COLO668 (cell line): ENCODE measurements around the gene SLC6A18.
A peak's percentile ranks its signal among the peaks of the same experiment; 100 is the strongest.
"Not testable (repeated sequence)": the region's sequence is repeated elsewhere in the genome, so short reads cannot be mapped to it uniquely, and the experiment has no call there.

Experiments
- DNase-seq: peaks from one replicate; lab custom pipeline; 2025; ENCODE audit not compliant: unreplicated experiment; lab: John Stamatoyannopoulos, UW

SLC6A18 gene

DNA sequence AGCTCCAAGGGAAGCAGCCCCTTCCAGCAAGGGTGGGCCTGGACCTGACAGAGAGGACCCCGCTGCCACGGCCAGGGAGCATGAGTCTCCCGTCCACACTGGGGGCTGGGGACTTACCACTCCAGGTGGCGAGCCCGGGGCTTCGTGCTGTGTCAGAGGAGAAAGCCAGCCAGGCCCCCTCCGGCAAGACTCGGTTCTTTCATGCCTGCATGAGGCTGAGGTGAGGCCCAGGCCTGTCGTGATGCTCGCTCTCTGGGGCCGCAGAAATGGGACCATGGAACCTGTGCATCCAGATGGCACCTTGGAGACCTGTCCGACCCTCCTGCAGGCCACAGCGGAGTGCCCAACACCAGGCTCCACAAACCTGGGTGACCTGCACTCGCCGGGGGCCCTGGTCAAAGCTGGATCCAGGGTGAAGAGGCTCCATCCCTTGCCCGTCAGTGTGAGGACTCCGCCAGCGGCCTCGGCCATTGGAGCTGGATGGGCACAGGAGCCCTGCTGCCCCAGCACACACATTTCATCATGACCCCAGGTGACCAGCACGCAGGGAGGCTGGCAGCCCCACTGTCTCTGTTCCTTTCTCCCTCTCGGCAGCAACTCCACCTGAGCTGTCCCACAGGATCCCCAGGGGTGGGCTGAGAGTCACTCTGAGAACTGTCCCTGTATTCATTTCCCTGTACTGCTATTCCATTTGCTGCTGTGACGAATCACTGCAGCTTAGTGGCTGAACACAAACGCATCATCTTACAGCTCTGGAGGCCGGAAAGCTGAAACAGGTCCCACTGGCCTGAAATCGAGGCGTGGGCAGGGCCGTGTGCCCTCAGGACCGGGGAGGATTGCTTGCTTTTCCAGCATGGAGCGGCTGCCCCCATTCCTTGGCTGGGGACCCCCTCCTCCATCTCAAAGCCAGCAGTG, 24.4 kb downstream of the SLC6A18 start:
- no peak for DNase-seq

DNA sequence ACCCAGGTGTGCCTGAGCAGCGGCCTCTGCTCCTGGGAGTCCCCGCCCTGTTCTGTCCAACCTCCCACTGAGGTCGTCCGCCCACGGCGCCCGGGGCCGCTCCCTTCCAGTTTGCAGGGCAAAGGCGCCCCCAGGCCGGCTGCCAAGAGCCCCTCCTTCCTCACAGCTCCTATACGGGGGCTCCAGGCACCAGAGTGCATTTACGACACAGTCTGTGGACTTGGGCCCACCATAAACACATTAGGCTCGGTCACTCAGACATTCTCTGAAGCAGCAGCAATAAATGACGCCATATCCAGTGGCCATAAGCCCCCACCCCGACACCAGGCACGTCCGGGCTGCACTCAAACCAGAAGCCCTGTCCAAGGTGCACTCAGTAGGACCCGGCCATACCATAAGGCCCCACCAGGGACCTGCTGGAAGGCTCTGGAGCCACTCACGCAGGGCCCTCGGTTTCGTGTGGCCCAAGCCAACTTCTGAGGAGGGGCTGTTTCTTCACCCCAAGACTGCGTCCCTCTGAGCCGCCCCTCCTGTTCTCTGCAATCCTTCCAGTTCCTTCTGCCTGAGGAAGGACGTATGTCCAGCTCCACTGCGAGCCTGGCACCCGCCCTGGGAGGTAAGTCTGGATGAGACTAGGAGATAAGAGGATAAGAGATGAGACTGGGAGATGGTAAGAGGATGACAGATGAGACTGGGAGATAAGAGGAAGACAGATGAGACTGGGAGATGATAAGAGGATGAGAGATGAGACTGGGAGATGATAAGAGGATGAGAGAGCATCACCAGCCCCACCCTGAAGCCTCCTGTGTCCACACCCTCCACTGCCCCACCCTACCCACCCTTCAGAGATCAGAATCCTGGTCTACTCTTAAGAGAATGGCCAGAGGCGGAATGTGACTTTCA, 26.7 kb downstream of the SLC6A18 start:
- no peak for DNase-seq

DNA sequence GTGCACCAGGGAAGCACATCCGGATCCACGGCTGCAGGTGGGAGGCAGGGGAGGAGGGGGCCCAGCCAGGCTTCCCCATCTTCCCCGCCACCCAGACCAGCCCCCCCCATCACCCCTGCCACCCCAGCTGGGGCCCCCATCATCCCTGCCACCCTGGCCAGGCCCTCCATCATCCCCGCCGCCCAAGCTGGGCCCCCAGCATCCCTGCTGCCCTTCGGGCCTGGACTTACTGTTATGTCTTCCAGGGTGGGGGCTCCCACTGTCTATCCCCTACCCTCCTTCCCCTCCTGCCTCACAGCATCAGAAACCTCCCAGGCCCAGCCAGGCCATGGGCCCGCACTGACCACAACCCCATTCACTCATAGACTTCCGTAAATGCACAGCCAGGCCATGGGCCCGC, 27.5 kb downstream of the SLC6A18 start:
- no peak for DNase-seq

DNA sequence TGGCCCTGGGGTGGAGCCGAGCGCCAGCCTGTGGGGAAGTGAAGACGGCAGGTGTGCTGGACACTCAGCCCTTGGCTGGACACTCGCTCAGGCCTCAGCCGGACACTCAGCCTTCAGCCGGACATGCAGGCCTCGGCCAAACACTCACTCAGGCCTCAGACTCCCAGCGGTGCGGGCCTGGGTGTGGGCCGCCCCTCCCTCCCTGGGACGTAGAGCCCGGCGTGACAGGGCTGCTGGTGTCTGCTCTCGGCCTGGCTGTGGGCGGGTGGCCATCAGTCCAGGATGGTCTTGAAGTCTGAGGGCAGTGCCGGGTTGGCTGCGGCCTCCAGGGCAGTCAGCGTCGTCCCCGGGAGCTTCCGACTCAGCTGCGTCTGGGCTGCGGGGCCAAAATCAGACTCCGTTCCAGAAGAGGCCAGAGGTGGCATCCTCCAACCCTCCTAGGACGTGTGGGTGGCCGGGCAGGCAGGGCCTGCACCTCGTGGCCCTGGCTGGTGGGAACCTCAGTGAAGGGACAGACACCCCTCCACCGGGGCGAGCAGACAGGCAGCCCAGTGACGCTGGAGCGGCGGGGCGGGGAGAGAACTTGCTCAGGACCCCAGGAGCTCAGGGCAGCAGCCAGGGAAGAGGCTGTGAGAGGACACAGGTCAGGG, 28.4 kb downstream of the SLC6A18 start:
- no peak for DNase-seq

DNA sequence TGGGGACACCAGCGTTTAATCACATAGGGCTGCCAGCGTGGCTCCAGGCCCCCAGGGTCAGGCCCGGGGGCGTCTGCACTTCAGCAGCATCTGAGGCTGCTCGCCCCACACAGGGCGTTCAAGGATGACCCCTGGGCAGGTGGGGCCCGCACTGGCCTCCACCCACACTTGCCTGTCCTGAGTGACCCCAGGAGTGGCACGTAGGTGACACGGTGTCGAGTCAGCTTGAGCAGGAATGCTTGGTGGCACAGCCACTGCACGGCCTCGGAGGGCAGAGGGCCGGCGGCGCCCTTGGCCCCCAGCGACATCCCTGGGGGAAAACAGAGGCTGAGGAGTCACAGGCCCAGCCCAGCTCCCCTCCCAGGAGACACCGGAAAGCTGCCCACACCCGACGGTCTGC, 29.0 kb downstream of the SLC6A18 start:
- DNase-seq: no peak

DNA sequence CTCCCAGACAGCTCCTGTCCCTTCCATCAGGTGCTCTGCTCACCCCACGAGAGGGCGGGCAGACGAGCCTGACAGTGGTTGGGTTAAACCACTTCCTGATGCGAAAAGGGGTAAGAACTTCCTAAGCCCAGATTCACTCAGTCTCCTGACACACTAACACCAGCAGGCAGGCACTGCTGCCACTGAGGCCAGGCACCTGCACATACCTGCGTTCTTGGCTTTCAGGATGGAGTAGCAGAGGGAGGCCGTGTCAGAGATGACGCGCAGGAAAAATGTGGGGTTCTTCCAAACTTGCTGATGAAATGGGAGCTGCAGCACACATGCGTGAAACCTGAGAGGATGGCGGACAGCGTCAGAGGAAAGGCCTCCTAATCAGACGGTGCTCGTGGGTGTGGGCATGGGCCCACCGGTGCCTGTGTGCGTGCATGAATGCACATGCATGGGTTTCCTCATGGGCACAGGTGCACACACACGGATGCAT, 29.9 kb downstream of the SLC6A18 start:
- DNase-seq: no peak

DNA sequence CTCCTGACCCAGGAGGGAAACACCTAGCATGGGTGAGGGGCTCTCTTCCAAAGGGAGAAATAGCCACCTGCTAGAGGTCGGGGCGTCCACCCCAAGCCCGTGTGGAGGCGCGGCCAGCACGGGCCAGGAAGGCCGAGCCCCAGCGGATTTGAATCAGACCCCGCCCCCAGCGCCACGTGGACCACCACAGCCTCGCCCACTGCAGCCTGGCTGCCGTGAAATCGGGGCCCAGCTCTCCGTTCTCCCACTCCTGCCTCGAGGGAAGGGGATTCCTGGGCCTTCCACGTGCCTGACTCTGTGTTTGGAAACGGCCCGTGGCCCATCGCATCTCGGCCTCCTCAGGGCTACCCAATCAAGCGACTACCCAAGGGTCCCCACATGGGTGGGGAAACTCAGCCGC, 31.6 kb downstream of the SLC6A18 start:
- no peak for DNase-seq

DNA sequence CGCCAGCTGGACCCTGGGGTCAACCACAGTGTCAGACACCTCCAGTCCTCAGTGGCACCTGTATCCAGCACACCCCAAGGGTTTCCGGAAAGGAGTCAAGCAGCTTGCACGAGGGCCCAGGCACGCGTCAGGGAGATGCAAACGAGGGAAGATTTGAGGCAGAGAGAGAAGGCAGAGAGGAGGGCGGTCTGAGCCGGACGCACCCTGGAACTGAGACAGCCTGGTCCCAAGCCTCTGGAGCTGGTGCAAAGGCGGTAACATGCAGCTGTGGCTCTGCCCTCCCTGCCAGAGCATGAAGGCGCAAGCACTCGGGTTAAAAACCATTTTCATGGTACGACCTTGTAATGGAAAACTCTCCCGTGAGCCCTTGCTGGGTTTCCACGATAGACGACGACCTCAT, 32.2 kb downstream of the SLC6A18 start:
- no peak for DNase-seq

DNA sequence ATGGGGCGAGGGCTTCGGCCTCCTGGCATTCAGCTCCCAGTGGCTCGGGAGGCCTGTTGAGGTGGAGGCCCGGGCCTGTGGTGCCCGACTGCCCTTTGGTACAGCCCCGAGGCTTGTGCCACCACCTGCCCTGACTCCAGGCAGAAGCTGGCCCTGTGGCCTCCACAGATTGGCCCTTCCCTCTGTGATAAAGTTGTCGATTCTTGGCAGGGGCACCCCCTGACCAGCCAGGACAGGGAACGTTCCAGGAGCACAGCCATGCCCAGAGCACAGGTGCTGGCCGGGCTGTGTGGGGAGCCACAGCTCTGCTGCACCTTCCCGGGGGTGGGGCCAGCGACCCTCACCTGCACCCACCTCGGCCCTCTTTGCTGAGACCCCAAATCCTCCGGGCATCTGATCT, 32.7 kb downstream of the SLC6A18 start:
- DNase-seq: no peak

DNA sequence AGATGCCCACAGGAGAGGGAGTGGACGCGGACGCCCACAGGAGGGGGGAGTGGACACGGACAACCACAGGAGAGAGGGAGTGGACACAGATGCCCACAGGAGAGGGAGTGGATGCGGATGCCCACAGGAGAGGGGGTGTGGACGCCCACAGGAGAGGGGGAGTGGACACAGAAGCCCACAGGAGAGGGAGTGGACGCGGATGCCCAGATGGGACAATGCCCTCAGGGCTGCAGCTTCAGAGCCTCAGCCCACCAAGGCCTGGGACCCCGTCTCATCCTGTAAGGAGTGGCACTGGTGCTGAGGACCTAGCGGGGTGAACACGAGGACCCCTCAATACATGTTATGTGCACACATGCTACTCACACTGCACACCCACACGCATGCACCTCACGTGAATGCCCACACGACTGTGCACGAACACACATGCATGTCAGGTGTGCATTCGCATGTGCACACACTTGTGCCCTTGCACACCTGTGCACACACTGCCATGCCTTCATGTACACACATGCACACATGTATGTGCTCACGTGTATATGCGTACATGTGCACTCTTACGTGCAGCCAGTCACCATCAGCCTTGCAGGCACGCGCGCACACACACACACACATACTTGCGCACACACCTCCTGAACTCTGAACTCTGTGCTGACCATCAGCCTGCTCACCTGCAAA, 34.8 kb downstream of the SLC6A18 start:
- no peak for DNase-seq

DNA sequence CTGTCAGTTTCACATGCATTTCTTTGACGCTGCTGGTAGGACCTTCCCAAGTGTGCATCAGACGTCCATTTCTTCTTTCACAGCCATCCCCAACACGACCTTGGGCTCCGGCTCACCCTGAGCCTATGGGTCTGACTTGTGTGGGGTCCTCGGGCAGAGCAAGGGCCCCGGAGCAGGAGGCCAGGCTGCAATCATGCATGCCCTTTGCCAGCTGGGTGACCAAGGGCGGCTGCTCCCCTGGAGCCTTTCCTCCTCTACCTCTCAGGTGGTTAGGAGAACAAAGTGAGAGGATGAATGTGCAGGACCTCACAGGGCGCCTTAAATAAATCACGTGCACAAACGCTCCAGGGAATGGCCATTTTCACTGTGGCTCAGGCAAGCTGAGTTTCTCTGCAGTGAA, 36.5 kb downstream of the SLC6A18 start:
- DNase-seq: no peak

DNA sequence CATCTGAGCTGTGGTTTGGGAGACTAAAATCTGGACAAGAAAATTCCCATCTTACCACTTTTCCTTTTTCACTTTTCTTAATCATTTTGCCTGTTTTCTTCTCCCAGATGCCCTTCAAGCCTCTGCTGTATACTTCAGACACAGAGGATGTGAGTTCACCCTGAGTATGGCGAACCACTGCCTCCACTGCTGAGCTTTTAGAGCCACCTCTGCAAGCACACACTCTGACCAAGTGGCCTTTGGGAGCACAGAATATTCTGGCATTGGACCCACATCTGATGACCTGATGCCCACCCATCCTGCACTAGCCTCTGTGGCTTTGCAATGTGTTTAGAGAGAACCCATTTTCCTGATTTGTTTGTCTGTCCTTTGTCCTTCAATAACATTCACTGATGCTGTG, 37.2 kb downstream of the SLC6A18 start:
- no peak for DNase-seq

DNA sequence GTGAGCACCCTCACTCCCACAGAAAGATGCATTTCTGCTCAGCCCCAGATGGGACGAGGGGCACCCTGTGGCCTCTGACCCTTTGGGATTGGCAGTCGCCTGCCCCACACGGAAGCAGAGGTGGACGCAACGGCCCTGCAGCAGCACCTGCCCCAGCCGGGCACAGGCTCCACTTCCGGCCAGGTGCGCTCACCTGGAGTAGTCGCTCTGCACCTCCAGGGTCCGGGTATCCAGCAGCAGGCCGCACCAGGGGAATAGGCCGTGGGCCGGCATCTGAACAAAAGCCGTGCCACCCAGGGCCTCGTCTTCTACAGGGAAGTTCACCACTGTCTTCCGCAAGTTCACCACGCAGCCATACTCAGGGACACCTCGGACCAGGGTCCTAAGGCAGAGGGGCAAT, 39.0 kb downstream of the SLC6A18 start:
- DNase-seq: peak; percentile 94

DNA sequence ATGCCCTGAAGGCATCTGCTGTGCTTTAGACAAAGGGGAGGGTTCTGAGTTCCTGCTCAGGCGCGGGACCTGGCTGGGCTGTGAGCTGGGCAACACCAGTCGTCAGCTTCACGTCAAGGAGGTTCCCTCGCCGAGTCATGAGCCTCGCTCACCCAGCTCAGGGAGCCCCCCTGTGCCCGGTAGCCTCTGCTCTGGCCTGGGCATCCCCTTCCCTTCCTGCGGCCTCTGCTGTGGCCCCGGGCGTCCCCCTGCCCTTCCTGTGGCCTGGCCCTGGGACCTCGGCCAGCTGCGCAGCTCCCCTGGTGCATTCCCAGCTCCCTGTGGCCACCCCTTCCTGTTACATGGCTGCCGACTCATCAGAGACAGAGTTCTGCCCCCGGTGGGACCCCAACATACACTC, 39.8 kb downstream of the SLC6A18 start:
- DNase-seq: peak; percentile 73

DNA sequence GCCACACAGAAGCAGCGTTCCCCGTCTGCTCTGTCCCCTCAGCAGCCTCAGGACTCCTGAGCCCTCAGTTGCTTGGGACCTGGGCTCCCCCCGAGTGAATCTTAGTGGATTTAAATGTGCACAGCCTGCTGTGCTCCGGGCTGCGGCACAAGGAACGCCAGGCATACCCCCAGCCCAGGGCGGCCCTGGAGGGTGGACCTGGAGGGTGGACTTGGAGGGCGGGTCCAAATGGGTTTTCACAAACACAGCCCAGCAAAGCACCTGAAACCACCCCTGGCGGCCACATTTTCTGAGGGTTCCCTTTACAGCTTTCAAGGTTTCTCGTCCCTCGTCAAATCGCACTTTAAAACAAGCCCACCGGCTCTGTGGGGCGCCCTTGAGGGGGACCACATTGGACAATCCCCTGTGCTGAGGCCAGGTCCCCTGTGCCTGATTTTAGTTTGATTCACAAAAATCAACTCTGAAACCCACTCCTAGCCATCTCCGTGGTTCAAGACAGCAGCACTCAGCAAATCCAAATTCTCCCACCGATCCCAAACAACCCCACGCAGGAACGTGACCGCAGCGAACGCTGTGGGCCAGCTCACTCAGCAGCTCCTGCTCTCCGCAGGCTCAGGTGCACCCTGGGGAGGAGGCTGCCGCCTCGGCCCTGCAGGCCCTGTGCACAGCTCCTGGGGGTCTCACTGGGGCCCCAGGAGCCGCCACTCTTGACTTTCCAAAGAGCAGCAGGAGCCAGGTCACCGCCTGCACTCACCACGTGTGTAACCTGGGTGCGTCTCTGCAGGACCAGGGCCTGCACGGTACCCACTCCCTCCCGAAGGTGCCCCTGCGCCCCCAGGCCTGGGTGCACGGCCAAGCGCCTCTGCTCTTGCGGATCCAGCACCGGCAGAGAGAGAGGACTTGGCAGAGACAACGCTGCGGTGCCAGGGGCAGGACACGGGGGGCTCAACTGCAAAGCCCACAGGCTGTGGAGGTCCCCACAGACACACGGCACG, 40.6 kb downstream of the SLC6A18 start:
- no peak for DNase-seq

DNA sequence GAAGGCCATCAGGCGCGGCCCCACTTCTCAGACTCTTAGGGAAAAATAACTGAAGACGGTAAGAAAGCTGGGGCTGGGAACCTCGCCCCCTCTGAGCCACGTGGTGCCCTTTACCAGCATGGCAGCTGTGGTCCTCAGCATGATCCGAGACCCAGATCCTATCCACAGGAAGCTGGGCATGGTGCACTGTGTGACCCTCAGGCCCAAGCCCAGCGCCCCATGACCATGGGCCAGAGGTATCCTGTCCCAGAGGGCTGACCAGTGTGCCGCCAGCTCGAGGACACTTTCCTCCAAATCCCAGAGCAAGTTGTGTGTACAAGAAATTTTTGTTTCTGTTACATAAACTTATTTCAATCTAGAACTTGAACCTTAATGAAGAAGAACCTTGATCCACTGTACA, 41.6 kb downstream of the SLC6A18 start:
- no peak for DNase-seq

DNA sequence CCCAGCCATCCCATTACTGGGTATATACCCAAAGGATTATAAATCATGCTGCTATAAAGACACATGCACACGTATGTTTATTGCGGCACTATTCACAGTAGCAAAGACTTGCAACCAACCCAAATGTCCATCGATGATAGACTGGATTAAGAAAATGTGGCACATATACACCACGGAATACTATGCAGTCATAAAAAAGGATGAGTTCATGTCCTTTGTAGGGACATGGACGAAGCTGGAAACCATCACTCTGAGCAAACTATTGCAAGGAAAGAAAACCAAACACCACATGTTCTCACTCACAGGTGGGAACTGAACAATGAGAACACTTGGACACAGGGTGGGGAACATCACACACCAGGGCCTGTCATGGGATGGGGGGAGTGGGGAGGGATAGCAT, 42.3 kb downstream of the SLC6A18 start:
- DNase-seq: not testable (repeated sequence)

DNA sequence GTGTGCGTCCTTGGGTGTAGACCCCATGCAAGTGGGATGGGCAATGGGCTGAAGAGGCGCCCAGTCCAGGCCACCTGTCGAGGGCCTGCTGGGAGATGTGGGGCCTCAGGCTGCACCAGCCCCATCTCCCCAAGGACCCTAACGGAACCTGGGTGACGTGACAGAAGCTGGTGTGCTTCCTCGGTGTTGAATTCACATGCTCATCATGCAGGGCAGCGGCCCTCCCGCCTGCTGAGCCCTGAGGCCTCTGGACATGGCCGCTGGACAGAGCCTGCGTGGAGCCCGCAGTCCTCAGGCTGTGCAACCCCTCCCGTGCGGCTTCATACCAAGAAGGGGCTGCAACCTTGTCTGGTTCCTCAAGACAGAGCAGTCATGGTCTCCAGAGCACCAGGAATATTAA, 42.9 kb downstream of the SLC6A18 start:
- DNase-seq: no peak

DNA sequence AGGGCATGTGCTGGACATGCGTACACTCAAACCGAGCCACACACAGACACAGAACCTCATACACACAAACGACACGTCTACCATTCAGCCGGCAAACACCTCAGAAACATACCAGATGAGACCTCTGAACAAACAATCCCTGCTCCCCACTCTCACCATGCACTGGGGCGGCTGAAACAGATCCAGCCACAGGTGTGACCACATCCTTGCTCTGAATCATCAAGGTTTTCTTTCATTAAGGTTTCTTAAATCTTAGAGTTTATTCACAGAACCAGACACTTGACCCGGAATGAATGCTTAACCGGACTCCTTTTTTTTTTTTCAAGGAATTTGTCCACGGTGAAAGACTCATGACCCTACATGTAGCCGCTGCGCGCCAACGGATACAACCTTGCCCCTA, 43.5 kb downstream of the SLC6A18 start:
- no peak for DNase-seq

DNA sequence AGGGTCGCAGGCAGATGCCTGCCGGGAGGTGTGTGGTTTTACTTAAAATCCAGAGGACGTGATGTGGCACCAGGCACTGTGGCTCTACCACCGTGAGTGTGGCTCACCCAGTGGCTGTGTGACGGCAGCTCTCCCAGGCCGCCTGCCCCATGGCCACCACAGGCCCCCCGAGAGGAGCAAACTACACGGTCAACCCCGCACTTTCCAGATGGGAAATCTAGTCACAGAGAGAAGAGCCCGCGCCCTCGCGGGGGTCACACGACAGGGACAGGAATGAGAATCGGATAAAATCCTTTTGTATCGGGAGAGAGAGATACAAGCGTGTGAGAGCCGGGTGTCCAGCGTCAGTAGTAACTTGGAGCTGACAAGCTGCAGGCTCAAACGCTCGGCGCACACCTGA, 45.2 kb downstream of the SLC6A18 start:
- DNase-seq: no peak
